Stomach (tissue), 9 donors: Measurements from ENCODE around the gene TSHZ2. TPM values are rescaled to one million over a fixed set of nuclear protein-coding genes. Genes with fewer than 3 reads are reported as not detected.

Experiments
- DNase-seq, 2 donors: peaks; one replicate each; pipeline versions ENCODE4 v3.0.0 to v3.0.0-alpha.2; 2013 to 2019
- H3K27ac ChIP-seq, 5 donors: fragments of 200-600 bp in 4 of 5; sonication (generic) in 4 of 5; one replicate each; pipeline ENCODE4 v1.5.1; 2013 to 2019; ENCODE audit warnings: mild to moderate bottlenecking in 1 of 5, moderate library complexity in 1 of 5
- H3K27me3 ChIP-seq, 3 donors: fragments of 200-600 bp; sonication (generic); one replicate each; pipeline ENCODE4 v1.5.1; 2017 to 2019; ENCODE audit warnings: mixed run types in 1 of 3
- H3K36me3 ChIP-seq, 4 donors: fragments of 200-600 bp; sonication (generic); 1 replicate in 3 of 4; 2 replicates in 1 of 4; pipeline ENCODE4 v1.5.1; 2016 to 2019
- H3K4me1 ChIP-seq, 4 donors: fragments of 200-600 bp; sonication (generic); one replicate each; pipeline ENCODE4 v1.5.1; 2016 to 2019
- H3K4me3 ChIP-seq, 4 donors: fragments of 200-600 bp; sonication (generic) in 3 of 4; one replicate each; pipeline ENCODE4 v1.5.1; 2016 to 2019; ENCODE audit warnings: mild to moderate bottlenecking in 1 of 4
- H3K9me3 ChIP-seq, 4 donors: fragments of 200-600 bp; sonication (generic); one replicate each; pipeline ENCODE4 v1.5.1; 2016 to 2019
- EP300 ChIP-seq: sonication (generic); formaldehyde crosslinking; IDR thresholded peaks from one replicate; pipeline ENCODE4 v1.6.1; 2017; ENCODE audit warnings: antibody characterized with exemption
- POLR2A ChIP-seq, 4 donors: fragments of 450-650 bp; IDR thresholded peaks; one replicate each; pipeline ENCODE4 v1.6.1; 2016; ENCODE audit warnings: antibody characterized with exemption in 4 of 4, control low read depth in 2 of 4, mild to moderate bottlenecking in 1 of 4, moderate library complexity in 1 of 4
- POLR2AphosphoS5 ChIP-seq, 3 donors: sonication (generic); formaldehyde crosslinking; IDR thresholded peaks; one replicate each; pipeline ENCODE4 v1.6.1; 2016; ENCODE audit warnings: antibody characterized with exemption in 3 of 3
- WGBS, 5 donors: extraction: QIAGEN DNeasy Blood & Tissue Kit in 3 of 5; methylation state at CpG; one replicate each; pipeline versions ENCODE4 v1.1.5 to v1.1.7; 2013 to 2018; 5-methylcytosine and 5-hydroxymethylcytosine counted together
- intact Hi-C: fragments of 100-400 bp; cut with DNase I; formaldehyde crosslinking; loops from one replicate; pipeline ENCODE4 v1.15.1; 2023; ENCODE audit warnings: low total_unique reads
- polyA plus RNA-seq, 3 donors: library from polyadenylated mRNA; stranded (reverse); fragments of 200-250 nt; gene quantifications; one replicate each; pipeline ENCODE4 v1.2.3, GENCODE V29; 2013
- total RNA-seq, 5 donors: library from RNA; depleted of rRNA; stranded (reverse); fragments of >200 nt; gene quantifications; one replicate each; pipeline versions ENCODE4 v1.1.0 to v1.2.3, GENCODE V29; 2014 to 2016
- TF ChIP-seq, protein P1 (sequence below), 7 experiments: fragments of 450-650 bp in 4 of 7; fragments of 200-600 bp in 3 of 7; sonication (generic) in 3 of 7; IDR thresholded peaks; one replicate each; pipeline ENCODE4 v1.5.1; 2016 to 2019; ENCODE audit warnings: antibody characterized with exemption in 7 of 7, control low read depth in 2 of 7, mild to moderate bottlenecking in 1 of 7
- donor health status: healthy with polysubstance abuse.
- donor health status: Bipolar disorder and iron deficiency.
- donor health status: healthy.

The TSHZ2 gene
- total and polyA plus RNA-seq, 8 donors = 2.9 to 20.5 (median 5.8) TPM

DNA sequence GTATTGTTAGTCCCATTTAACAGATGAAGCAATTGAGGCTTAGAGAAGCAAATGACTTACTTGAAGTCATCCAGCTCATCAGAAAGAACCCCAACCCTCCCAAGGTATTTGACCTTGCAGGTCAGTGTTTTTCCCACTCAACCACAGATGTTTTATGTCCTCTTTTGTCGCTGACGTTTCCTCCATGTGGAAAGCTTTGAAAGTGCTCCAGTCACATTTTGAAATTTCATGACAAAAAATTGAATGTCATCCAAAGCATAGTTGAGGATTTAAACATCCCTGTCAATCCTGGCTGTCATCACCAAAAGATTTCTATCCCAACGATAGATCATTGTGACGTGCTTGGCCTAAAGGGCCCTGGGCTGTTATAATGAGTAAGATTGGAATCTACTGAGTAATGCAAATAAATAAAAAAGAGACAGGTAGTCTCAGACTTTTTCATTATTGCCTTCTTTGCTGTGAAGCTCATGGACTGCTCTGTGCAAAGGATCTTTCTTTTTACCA, 102.7 kb downstream of the TSHZ2 start:
- Histone ChIP-seq H3K27me3 (no peaks in the 10 kb centered on the region), H3K4me3 (no peak overlapping the region), H3K27ac (no peak overlapping the region), H3K4me1 (peaks cover 8 to 37% (median 11%) of the 10 kb centered on the region in 4 donors), H3K9me3 (no peaks in the 10 kb centered on the region), H3K36me3 (no peaks in the 10 kb centered on the region)
- no peak for TF ChIP-seq POLR2AphosphoS5 (IDR thresholded peaks at IDR 0.05)
- TF ChIP-seq POLR2A (IDR thresholded peaks at IDR 0.05) = no peak
- TF ChIP-seq, protein P1, sequence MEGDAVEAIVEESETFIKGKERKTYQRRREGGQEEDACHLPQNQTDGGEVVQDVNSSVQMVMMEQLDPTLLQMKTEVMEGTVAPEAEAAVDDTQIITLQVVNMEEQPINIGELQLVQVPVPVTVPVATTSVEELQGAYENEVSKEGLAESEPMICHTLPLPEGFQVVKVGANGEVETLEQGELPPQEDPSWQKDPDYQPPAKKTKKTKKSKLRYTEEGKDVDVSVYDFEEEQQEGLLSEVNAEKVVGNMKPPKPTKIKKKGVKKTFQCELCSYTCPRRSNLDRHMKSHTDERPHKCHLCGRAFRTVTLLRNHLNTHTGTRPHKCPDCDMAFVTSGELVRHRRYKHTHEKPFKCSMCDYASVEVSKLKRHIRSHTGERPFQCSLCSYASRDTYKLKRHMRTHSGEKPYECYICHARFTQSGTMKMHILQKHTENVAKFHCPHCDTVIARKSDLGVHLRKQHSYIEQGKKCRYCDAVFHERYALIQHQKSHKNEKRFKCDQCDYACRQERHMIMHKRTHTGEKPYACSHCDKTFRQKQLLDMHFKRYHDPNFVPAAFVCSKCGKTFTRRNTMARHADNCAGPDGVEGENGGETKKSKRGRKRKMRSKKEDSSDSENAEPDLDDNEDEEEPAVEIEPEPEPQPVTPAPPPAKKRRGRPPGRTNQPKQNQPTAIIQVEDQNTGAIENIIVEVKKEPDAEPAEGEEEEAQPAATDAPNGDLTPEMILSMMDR (IDR thresholded peaks at IDR 0.05) = no peak
- TF ChIP-seq EP300 = no peak
- no peak for DNase-seq
- intact Hi-C loops = no loop called here
- 78 to 93% (median 84%) methylated on average over 4 of the region's 4 CpGs for WGBS, 5 donors

DNA sequence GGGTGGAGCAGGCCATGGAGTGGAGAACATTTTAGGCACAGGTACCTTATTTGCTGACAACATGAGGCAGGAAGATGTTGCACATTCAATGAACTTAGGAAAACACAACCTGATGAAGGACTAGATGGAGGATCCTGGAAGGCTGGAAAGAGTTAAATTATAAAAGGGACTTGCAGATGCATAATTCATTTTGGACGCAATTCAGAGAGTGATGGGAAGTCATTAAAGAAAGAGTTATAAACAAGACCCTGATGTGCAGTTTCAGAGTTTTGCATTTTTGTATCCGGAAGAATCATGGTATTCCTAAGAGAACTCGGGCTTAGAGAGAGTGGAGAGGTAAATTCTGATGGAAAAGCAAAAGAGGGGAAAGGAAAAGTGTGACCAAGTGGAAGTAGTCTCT, 104.5 kb downstream of the TSHZ2 start:
- WGBS, 5 donors = 50 to 76% (median 74%) methylated on average over 3 of the region's 3 CpGs
- H3K4me3 ChIP-seq = no peak overlapping the region
- DNase-seq = peak in 1 of 2 donors; percentile 37
- peaks cover 15 to 43% (median 17%) of the 10 kb centered on the region in 4 donors for H3K4me1 ChIP-seq
- H3K36me3 ChIP-seq = no peaks in the 10 kb centered on the region
- H3K9me3 ChIP-seq = no peaks in the 10 kb centered on the region
- H3K27me3 ChIP-seq = no peaks in the 10 kb centered on the region
- intact Hi-C loops = no loop called here
- H3K27ac ChIP-seq = peak overlapping the region in 2 of 5 donors; percentile 5 to 38
- TF ChIP-seq POLR2AphosphoS5 (IDR thresholded peaks at IDR 0.05) (no peak), POLR2A (IDR thresholded peaks at IDR 0.05) (no peak), EP300 (no peak)
- TF ChIP-seq, protein P1 (IDR thresholded peaks at IDR 0.05) = no peak

DNA sequence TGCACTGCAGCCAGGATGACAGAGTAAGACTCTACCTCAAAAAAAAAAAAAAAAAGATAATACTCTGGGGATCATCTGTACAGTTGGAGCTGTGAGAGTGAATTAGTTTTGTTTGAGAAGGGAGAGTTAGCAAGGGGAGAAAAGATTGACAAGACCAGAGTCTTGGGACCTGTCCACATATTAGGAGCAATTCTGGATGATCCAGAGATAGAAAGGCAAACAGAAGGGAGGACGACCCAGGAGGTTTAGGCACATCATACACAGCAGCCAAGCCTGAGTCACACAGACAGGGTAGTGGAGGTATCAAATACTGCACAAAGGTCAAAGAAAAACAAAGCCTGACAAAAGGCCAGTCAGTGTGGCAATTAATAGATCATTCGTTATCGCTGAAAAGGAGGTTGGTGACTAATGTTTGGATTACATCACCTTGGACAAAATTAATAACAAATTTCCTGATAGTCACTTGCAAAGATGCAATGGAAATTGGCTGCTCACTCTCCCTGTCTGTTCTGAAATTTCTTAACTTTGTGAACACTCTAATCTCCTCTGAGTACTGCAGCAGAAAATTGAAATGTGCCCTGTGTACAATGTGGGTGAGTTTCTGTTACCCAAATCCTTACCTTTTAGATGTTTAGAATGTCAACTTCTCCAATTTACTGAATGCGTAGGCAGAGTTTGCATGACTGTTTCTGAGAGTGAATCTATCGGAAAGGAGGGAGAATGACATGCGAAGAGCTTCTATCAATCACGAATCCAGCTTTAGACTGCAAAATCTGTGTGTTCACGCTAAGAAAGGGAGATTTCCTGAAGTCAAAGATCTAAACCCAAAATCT, 105.4 kb downstream of the TSHZ2 start:
- Histone ChIP-seq H3K4me3 (no peak overlapping the region), H3K27ac (peak overlapping the region in 4 of 5 donors; percentile 15 to 66 (median 45)), H3K36me3 (no peaks in the 10 kb centered on the region), H3K27me3 (no peaks in the 10 kb centered on the region), H3K9me3 (no peaks in the 10 kb centered on the region), H3K4me1 (peaks cover 15 to 44% (median 20%) of the 10 kb centered on the region in 4 donors)
- WGBS, 5 donors = 42 to 55% (median 46%) methylated on average over 8 of the region's 8 CpGs
- intact Hi-C loops = no loop called here
- TF ChIP-seq POLR2A (IDR thresholded peaks at IDR 0.05) (no peak), POLR2AphosphoS5 (IDR thresholded peaks at IDR 0.05) (peak in 2 of 3 donors; percentile 38 to 79)
- DNase-seq = peak; percentile 33 to 78

DNA sequence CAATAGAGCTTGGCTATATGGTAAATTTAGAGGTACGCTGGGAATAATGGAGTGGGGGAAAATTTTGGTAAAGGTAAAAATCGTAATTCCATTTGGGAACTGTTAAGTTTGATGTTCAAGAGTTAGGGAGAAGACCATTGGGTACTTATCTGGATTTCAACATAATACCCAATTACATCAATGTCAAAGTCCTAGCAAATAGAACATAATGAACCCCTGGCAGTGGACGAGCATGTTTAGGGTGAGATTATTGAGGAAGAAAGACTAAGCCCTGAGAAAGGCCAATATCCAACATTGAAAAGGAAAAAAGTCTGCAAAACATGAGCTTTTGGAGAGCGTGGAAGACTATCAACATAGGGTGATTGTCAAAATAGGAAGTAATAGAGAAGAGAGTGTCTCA, 106.6 kb downstream of the TSHZ2 start:
- Histone ChIP-seq H3K4me3 (no peak overlapping the region), H3K27ac (peak overlapping the region in 1 of 5 donors; percentile 19), H3K27me3 (no peaks in the 10 kb centered on the region), H3K9me3 (no peaks in the 10 kb centered on the region), H3K4me1 (peaks cover 15 to 44% (median 20%) of the 10 kb centered on the region in 4 donors), H3K36me3 (no peaks in the 10 kb centered on the region)
- no peak for DNase-seq
- no peak for TF ChIP-seq POLR2AphosphoS5 (IDR thresholded peaks at IDR 0.05)
- no peak for TF ChIP-seq POLR2A (IDR thresholded peaks at IDR 0.05)
- TF ChIP-seq, protein P1 (IDR thresholded peaks at IDR 0.05) = no peak
- no peak for TF ChIP-seq EP300
- intact Hi-C loops = no loop called here
- 83 to 94% (median 89%) methylated on average over 4 of the region's 4 CpGs for WGBS, 5 donors
